ENCODE measurements around the gene IL1R2.

The IL1R2 gene

GRCh38 chr2:102022884-102023539, 31.3 kb downstream of the IL1R2 start:
- DNase-seq (ENCODE audit: low spot score) = no peak

- DNase-seq (ENCODE audit: low spot score) = no peak
Observed at GRCh38 chr2:102024410-102024809, 32.6 kb downstream of the IL1R2 start.

- no peak for DNase-seq (ENCODE audit: low spot score)
Observed at GRCh38 chr2:102025016-102025501, 33.3 kb downstream of the IL1R2 start.

- no peak for DNase-seq (ENCODE audit: low spot score)
Observed at GRCh38 chr2:102025583-102026267, 34.0 kb downstream of the IL1R2 start.

- no peak for DNase-seq (ENCODE audit: low spot score)
Observed at GRCh38 chr2:102027036-102027980, 35.5 kb downstream of the IL1R2 start.

- no peak for DNase-seq (ENCODE audit: low spot score)
Observed at GRCh38 chr2:102028470-102028869, 36.7 kb downstream of the IL1R2 start.

GRCh38 chr2:102029405-102029804, 37.6 kb downstream of the IL1R2 start:
- DNase-seq (ENCODE audit: low spot score) = no peak

- no peak for DNase-seq (ENCODE audit: low spot score)
Observed at GRCh38 chr2:102029952-102030351, 38.2 kb downstream of the IL1R2 start.

- DNase-seq (ENCODE audit: low spot score) = no peak
Observed at GRCh38 chr2:102030502-102030854, 38.7 kb downstream of the IL1R2 start.

GRCh38 chr2:102030855-102031527, 39.2 kb downstream of the IL1R2 start:
- DNase-seq (ENCODE audit: low spot score) = no peak

GRCh38 chr2:102032368-102033030, 40.7 kb downstream of the IL1R2 start:
- no peak for DNase-seq (ENCODE audit: low spot score)

- no peak for DNase-seq (ENCODE audit: low spot score)
Observed at GRCh38 chr2:102033031-102033749, 41.4 kb downstream of the IL1R2 start.

- DNase-seq (ENCODE audit: low spot score) = no peak
Observed at GRCh38 chr2:102033750-102034682, 42.3 kb downstream of the IL1R2 start.

- DNase-seq (ENCODE audit: low spot score) = no peak
Observed at GRCh38 chr2:102034683-102035548, 43.2 kb downstream of the IL1R2 start.

- no peak for DNase-seq (ENCODE audit: low spot score)
Observed at GRCh38 chr2:102037681-102038080, 45.9 kb downstream of the IL1R2 start.

GRCh38 chr2:102040229-102040628, 48.5 kb downstream of the IL1R2 start:
- DNase-seq (ENCODE audit: low spot score) = no peak

GRCh38 chr2:102041351-102041750, 49.6 kb downstream of the IL1R2 start:
- no peak for DNase-seq (ENCODE audit: low spot score)

- no peak for DNase-seq (ENCODE audit: low spot score)
Observed at GRCh38 chr2:102042196-102043081, 50.7 kb downstream of the IL1R2 start.

All from hematopoietic multipotent progenitor cell treated with erythropoietin and hydrocortisone succinate and interleukin-3 and kit ligand, for 15 days (in vitro differentiated cells).